K562 (cell line): ENCODE results near the gene TPX2. TPM values are rescaled to one million over a fixed set of nuclear protein-coding genes. Genes with fewer than 3 reads are reported as not detected.

ENCODE experiments used
- BMI1 ChIP-seq: fragments of 150-350 bp; IDR thresholded peaks from 2 replicates; pipeline ENCODE4 v1.6.1; 2014; ENCODE audit warnings: low read length
- C11orf30 ChIP-seq: fragments of 450-650 bp; IDR thresholded peaks from 2 replicates; pipeline ENCODE4 v1.6.1; 2016; ENCODE audit warnings: low read depth, mild to moderate bottlenecking
- CBX8 ChIP-seq: fragments of 200-600 bp; sonication (generic); IDR thresholded peaks from 2 replicates; pipeline ENCODE4 v1.6.1; 2012; ENCODE audit warnings: borderline replicate concordance, mixed run types, low read depth, mild to moderate bottlenecking, moderate library complexity, mixed read lengths, low read length, control low read depth, inconsistent platforms; ENCODE audit not compliant: poor library complexity, severe bottlenecking; ENCODE audit errors: extremely low read depth
- NELFE ChIP-seq: IDR thresholded peaks from 2 replicates; pipeline ENCODE4 v1.6.1; 2011; ENCODE audit warnings: mild to moderate bottlenecking; ENCODE audit not compliant: insufficient read depth, insufficient read length
- NFE2L1 ChIP-seq: fragments of 450-650 bp; IDR thresholded peaks from 2 replicates; pipeline ENCODE4 v1.6.1; 2016; ENCODE audit warnings: missing genetic modification characterization, low read depth, mild to moderate bottlenecking, missing compliant biosample characterization, moderate library complexity, borderline replicate concordance
- PHB2 ChIP-seq: fragments of 450-650 bp; IDR thresholded peaks from 2 replicates; pipeline ENCODE4 v1.6.1; 2017; ENCODE audit warnings: low read depth
- PHF20 ChIP-seq: fragments of 450-650 bp; IDR thresholded peaks from 2 replicates; pipeline ENCODE4 v1.6.1; 2018; ENCODE audit not compliant: partially characterized antibody
- SAFB2 ChIP-seq: fragments of 200-400 bp; formaldehyde crosslinking; IDR thresholded peaks from 2 replicates; pipeline ENCODE4 v1.6.1; 2018; ENCODE audit warnings: borderline replicate concordance, low read length, low read depth, moderate library complexity; ENCODE audit not compliant: severe bottlenecking
- ZBTB17 ChIP-seq: fragments of 450-650 bp; formaldehyde crosslinking; IDR thresholded peaks from 2 replicates; pipeline ENCODE4 v1.4.0; 2020; ENCODE audit warnings: mild to moderate bottlenecking
- ZNF124 ChIP-seq: sonication (generic); formaldehyde crosslinking; IDR thresholded peaks from 2 replicates; pipeline ENCODE4 v1.8.1; 2022; ENCODE audit warnings: missing genetic modification reagents
- ZNF24 ChIP-seq: fragments of 450-650 bp; IDR thresholded peaks from 2 replicates; pipeline ENCODE4 v1.6.1; 2016
- ZZZ3 ChIP-seq: fragments of 450-650 bp; IDR thresholded peaks from 2 replicates; pipeline ENCODE4 v1.6.1; 2016; ENCODE audit warnings: antibody characterized with exemption, mild to moderate bottlenecking, moderate library complexity
- polyA plus RNA-seq, 8 experiments: library from polyadenylated mRNA; depleted of rRNA in 4 of 8; stranded (reverse) in 5 of 8; unstranded in 3 of 8; fragments of >200 nt; fragmentation: Nextera tagmentation in 2 of 8; fragmentation: Illumina TruSeq in 1 of 8; extraction: Ambion mirVana in 2 of 8; extraction: Trizol in 1 of 8; gene quantifications; 2 replicates each; pipeline versions ENCODE4 v1.2.1 to v1.2.3, GENCODE V29; 2011 to 2014; ENCODE audit warnings: inconsistent platforms in 1 of 8, missing spikeins in 1 of 8
- total RNA-seq, 7 experiments: library from RNA; depleted of rRNA in 6 of 7; stranded (reverse); fragments of >200 nt in 6 of 7; fragmentation: Illumina TruSeq in 2 of 7; extraction: Trizol in 2 of 7; gene quantifications; 2 replicates each; pipeline versions ENCODE4 v1.2.1 to v1.2.3, GENCODE V29; 2011 to 2021; ENCODE audit warnings: low replicate concordance in 1 of 7
- TF ChIP-seq, protein P1 (sequence below): sonication (generic); formaldehyde crosslinking; IDR thresholded peaks from 2 replicates; pipeline ENCODE4 v1.8.1; 2023; ENCODE audit warnings: mild to moderate bottlenecking, missing genetic modification reagents
- TF ChIP-seq, protein P2 (sequence below): sonication (generic); formaldehyde crosslinking; IDR thresholded peaks from 2 replicates; pipeline ENCODE4 v1.8.0; 2022; ENCODE audit warnings: mild to moderate bottlenecking, missing genetic modification reagents
- TF ChIP-seq, protein P3 (sequence below): fragments of 450-650 bp; formaldehyde crosslinking; IDR thresholded peaks from 2 replicates; pipeline ENCODE4 v1.4.0; 2020; ENCODE audit warnings: mild to moderate bottlenecking, moderate library complexity
- TF ChIP-seq, protein P4 (sequence below): fragments of 450-650 bp; IDR thresholded peaks from 2 replicates; pipeline ENCODE4 v1.6.1; 2018; ENCODE audit warnings: mild to moderate bottlenecking, low read depth; ENCODE audit not compliant: partially characterized antibody
- TF ChIP-seq, protein P5 (sequence below): fragments of 250-450 bp; sonication (Bioruptor Pico); IDR thresholded peaks from 2 replicates; pipeline ENCODE4 v1.8.0; 2022; ENCODE audit warnings: inconsistent platforms, mild to moderate bottlenecking, moderate library complexity, borderline replicate concordance
- TF ChIP-seq, protein P6 (sequence below): fragments of 450-650 bp; IDR thresholded peaks from 2 replicates; pipeline ENCODE4 v1.6.1; 2016

The TPX2 gene
- total and polyA plus RNA-seq, 9 of the 15 experiments (the other 6 are each of a cell fraction or from before 2014, with no cell fraction given): 48.0 to 241 (median 133) TPM

DNA sequence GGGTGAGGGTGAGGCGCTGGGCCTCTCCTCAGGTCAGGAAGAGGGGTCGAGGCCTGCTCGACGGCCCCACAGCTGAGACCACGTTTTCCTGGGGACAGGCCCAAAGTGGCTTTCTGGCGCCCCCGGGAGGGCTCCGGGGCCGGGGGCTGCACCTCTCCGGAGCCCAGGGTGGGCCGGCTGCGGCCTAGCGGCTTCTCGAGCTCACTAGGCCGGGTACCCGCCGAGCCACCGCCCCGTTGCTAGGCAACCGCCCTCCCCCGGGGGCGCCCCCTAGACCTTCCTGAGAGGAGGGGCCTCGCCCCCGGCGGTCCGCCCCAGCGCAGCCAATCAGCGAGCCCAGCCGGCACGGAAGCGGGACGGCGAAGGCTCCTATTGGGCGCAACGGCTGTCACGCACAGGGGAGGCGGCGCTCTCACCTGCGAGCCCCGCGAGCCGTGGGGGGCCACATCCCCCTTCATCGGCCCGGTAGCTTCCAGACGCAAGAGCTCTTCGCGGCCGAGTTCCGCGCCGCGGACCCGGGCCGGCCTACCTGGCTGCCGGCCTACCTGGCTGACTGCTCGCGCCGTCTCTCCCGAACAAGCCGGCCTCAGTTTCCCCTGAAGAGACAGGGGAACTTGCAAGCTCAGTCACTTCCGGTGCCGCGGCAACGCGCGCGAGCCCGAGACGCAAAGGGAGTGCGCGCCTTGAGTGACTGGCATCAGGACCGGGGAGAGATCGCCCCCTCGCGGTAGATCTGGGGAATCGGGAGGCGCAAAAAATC lies 15.6 kb upstream of the TPX2 start (continued):
- no peak for TF ChIP-seq CBX8
- TF ChIP-seq, protein P1, sequence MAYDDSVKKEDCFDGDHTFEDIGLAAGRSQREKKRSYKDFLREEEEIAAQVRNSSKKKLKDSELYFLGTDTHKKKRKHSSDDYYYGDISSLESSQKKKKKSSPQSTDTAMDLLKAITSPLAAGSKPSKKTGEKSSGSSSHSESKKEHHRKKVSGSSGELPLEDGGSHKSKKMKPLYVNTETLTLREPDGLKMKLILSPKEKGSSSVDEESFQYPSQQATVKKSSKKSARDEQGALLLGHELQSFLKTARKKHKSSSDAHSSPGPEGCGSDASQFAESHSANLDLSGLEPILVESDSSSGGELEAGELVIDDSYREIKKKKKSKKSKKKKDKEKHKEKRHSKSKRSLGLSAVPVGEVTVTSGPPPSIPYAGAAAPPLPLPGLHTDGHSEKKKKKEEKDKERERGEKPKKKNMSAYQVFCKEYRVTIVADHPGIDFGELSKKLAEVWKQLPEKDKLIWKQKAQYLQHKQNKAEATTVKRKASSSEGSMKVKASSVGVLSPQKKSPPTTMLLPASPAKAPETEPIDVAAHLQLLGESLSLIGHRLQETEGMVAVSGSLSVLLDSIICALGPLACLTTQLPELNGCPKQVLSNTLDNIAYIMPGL (CRISPR knock-in tag): no peak
- peak; percentile 19; the same call in 1 of the 2 replicates for TF ChIP-seq ZBTB17 (CRISPR knock-in tag)
- no peak for TF ChIP-seq NFE2L1 (tag)
- TF ChIP-seq, protein P2, sequence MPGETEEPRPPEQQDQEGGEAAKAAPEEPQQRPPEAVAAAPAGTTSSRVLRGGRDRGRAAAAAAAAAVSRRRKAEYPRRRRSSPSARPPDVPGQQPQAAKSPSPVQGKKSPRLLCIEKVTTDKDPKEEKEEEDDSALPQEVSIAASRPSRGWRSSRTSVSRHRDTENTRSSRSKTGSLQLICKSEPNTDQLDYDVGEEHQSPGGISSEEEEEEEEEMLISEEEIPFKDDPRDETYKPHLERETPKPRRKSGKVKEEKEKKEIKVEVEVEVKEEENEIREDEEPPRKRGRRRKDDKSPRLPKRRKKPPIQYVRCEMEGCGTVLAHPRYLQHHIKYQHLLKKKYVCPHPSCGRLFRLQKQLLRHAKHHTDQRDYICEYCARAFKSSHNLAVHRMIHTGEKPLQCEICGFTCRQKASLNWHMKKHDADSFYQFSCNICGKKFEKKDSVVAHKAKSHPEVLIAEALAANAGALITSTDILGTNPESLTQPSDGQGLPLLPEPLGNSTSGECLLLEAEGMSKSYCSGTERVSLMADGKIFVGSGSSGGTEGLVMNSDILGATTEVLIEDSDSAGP (CRISPR knock-in tag): no peak
- TF ChIP-seq, protein P3, sequence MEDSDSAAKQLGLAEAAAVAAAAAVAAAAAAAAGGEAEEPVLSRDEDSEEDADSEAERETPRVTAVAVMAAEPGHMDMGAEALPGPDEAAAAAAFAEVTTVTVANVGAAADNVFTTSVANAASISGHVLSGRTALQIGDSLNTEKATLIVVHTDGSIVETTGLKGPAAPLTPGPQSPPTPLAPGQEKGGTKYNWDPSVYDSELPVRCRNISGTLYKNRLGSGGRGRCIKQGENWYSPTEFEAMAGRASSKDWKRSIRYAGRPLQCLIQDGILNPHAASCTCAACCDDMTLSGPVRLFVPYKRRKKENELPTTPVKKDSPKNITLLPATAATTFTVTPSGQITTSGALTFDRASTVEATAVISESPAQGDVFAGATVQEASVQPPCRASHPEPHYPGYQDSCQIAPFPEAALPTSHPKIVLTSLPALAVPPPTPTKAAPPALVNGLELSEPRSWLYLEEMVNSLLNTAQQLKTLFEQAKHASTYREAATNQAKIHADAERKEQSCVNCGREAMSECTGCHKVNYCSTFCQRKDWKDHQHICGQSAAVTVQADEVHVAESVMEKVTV (CRISPR knock-in tag): peak; percentile 84
- peak; percentile 68; the same call in 1 of the 2 replicates for TF ChIP-seq ZNF24
- no peak for TF ChIP-seq NELFE
- TF ChIP-seq PHF20: peak; percentile 72
- TF ChIP-seq, protein P4, sequence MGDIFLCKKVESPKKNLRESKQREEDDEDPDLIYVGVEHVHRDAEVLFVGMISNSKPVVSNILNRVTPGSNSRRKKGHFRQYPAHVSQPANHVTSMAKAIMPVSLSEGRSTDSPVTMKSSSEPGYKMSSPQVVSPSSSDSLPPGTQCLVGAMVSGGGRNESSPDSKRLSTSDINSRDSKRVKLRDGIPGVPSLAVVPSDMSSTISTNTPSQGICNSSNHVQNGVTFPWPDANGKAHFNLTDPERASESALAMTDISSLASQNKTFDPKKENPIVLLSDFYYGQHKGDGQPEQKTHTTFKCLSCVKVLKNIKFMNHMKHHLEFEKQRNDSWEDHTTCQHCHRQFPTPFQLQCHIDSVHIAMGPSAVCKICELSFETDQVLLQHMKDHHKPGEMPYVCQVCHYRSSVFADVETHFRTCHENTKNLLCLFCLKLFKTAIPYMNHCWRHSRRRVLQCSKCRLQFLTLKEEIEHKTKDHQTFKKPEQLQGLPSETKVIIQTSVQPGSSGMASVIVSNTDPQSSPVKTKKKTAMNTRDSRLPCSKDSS: no peak
- TF ChIP-seq, protein P5, sequence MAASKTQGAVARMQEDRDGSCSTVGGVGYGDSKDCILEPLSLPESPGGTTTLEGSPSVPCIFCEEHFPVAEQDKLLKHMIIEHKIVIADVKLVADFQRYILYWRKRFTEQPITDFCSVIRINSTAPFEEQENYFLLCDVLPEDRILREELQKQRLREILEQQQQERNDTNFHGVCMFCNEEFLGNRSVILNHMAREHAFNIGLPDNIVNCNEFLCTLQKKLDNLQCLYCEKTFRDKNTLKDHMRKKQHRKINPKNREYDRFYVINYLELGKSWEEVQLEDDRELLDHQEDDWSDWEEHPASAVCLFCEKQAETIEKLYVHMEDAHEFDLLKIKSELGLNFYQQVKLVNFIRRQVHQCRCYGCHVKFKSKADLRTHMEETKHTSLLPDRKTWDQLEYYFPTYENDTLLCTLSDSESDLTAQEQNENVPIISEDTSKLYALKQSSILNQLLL: no peak
- peak; percentile 64; the same call in 1 of the 2 replicates for TF ChIP-seq BMI1
- TF ChIP-seq PHB2: no peak
- TF ChIP-seq ZZZ3: no peak; the same call in 1 of the 2 replicates
- TF ChIP-seq C11orf30: peak; percentile 62; the same call in 1 of the 2 replicates
- TF ChIP-seq ZNF124 (CRISPR knock-in tag): no peak
- no peak for TF ChIP-seq SAFB2
- TF ChIP-seq, protein P6, sequence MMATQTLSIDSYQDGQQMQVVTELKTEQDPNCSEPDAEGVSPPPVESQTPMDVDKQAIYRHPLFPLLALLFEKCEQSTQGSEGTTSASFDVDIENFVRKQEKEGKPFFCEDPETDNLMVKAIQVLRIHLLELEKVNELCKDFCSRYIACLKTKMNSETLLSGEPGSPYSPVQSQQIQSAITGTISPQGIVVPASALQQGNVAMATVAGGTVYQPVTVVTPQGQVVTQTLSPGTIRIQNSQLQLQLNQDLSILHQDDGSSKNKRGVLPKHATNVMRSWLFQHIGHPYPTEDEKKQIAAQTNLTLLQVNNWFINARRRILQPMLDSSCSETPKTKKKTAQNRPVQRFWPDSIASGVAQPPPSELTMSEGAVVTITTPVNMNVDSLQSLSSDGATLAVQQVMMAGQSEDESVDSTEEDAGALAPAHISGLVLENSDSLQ: peak; percentile 100
